GM19099 (cell line): ENCODE data around the gene UGT1A5.

Source experiments
- POLR2A ChIP-seq: IDR thresholded peaks from 3 replicates; pipeline ENCODE4 v1.6.1; 2011; ENCODE audit warnings: low read depth; ENCODE audit not compliant: insufficient read length; ENCODE audit errors: extremely low read depth

UGT1A5 gene

DNA sequence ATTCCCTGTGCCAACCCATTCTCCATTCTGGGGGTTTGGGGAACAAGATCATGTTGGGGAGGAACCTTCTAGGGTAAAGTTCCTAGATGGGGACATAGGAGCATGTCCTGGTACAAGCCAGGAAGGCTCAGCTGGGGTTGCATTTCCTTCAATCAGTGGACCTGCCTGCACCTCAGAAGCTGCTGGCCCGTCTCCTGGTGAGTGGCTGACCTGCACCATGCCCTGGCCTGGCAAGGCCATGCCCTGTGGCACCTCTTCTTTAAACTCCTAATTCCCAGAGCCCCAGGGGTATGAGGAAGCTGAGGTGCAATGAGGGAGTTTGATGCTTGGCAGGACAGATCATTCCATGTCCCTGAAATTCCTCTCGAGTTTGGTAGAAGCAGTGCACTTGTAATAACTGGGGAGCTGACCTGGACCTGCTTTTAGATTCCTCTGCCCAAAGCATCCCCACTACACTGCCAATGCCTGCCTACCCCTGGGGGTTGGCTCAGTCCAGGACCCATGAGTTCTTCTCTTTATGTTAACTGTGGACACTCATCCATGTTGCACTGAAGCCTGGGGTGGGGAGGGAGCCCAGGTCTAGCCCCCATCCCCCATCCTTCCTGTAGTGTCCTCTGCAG is 90.7 kb downstream of the UGT1A5 start:
- no peak for TF ChIP-seq POLR2A

- no peak for TF ChIP-seq POLR2A
Measured at GRCh38 chr2:233803994-233804393, 91.3 kb downstream of the UGT1A5 start.

DNA sequence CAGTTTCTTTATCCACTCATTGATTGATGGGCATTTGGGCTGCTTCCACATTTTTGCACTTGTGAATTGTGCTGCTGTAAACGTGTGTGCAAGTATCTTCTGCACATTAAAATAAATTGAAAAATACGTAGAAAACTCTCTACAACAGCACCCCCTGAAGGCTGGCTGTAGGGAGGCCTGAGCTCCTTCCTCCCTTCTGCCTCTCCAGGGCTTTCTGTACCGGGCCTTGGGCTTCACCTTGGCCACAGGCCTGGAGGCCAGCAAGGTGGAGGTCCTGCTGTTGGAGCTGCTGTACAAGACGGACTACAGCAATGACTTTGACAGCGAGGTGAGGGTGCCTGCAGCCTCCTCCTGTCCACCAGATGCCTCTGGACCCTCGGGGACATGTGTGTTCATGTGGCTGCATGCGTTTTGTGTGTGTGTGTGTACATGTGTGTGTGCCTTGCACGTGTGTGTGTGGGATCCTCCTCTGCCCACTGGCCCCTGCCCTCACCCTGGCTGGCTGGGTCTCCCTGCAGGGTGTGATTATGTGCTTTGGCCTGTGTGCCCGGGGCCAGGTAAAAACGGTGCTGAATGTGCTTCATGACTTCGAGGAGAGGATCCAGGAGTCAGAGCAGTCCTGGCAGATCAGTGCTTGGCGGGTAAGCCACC is 94.6 kb downstream of the UGT1A5 start:
- no peak for TF ChIP-seq POLR2A

DNA sequence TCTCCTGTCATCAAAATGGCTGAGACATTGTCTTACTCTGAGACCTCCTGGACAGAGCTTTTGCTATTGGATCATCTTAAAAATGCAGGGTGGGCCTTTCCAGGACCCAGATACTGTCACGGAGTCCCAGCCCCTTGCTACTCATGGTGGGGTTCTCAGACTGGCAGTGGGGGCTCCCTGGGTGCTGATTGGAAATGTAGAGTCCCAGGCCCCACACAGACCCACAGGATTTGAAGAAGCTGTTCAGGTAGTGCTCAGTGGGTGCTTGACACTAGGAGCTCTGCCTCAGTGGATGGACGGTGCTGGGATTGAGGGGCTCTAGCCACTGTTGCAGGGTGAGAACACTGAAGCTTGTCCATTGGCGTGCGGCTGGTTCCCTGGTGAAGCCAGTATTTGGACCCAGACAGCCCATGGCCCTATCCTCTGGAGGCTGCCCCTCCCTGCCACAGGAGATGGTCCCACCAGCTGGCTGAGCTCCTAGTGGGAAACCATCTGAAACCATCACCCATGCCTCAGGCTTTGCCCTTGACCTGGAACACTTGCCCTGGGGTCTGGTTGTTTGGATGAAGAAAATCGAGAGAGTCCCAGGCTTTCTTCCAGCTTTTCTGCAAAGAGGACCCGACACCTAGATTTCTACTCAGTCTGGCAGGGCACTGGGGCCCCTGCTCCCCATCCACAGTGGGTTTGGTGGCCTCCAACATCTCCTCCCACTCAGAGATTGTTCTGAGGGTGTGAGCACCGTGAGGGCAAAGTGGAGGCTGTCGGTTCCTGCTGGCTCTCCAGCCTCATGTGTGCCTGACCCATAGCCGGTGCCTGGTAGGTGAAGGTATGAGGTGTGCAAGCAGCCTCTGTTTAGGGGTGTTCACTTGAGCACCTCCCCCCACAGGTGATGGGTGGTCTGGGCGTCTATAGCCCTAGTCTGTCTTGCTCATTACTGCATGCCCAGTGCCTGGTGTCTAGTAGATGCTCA is 95.5 kb downstream of the UGT1A5 start:
- no peak for TF ChIP-seq POLR2A

DNA sequence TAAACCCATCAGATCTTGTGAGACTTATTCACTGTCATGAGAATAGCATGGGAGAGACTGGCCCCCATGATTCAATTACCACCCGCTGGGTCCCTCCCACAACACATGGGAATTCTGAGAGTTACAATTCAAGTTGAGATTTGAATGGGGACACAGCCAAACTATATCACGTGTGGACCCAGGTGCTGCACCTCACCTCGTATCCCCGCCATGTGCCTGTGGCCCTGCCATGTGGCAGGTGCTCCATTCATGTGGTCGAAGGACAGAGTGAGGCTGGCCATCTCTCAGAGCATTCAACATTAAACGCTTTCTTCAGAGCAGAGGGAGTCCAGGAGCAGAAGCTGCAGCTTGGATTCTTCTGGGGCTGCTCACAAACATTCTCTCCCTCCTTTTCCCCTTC is 97.7 kb downstream of the UGT1A5 start:
- TF ChIP-seq POLR2A: no peak

GRCh38 chr2:233811087-233811486 is 98.4 kb downstream of the UGT1A5 start:
- no peak for TF ChIP-seq POLR2A

GRCh38 chr2:233811732-233812131 is 99.0 kb downstream of the UGT1A5 start:
- TF ChIP-seq POLR2A: no peak

GRCh38 chr2:233813236-233814055 is 100.7 kb downstream of the UGT1A5 start:
- TF ChIP-seq POLR2A: no peak

- no peak for TF ChIP-seq POLR2A
Measured at GRCh38 chr2:233814056-233814835, 101.5 kb downstream of the UGT1A5 start.

DNA sequence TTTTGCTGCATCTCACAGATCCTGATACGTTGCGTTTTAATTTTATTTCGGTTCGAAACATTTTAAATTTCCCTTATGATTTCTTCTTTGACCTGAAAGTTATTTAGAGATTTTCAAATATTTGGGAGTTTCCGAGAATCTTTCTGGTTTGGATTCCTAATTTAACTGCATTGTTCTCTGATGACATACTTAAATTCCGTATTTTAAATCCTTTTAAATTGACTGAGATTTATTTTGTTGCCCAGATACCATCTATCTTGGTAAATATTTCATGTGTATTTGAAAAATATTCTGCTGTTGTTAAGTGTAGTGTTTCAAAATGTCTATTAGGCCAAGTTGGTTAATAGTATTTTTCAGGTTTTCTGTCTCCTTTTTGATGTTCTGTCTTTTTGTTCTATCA is 103.2 kb downstream of the UGT1A5 start:
- TF ChIP-seq POLR2A: no peak

DNA sequence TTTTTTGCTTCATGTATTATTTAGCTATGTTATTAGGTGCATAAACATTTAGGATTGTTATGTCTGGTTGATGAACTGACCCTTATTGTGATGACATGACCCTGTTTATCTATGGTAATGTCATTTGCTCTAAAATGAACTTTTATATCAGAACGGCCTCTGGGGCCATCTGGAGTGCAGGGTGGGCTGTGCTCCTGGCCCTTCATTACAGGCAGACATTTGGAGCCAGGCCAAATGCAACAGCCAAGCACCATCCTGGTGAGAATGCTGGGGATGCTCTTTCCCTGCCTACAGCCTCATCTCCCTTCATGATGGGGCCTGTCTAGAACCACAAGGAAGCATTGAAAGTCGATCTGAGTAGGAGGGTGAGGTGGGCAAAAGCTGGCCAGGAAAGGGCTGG is 103.6 kb downstream of the UGT1A5 start:
- TF ChIP-seq POLR2A: no peak

GRCh38 chr2:233816771-233817170 is 104.1 kb downstream of the UGT1A5 start:
- no peak for TF ChIP-seq POLR2A

- no peak for TF ChIP-seq POLR2A
Measured at GRCh38 chr2:233817361-233817911, 104.7 kb downstream of the UGT1A5 start.

GRCh38 chr2:233817995-233818638 is 105.4 kb downstream of the UGT1A5 start:
- TF ChIP-seq POLR2A: no peak
